Measurements from ENCODE around the gene PRELID1.

GRCh38 chr5:177320879-177321278, 17.3 kb downstream of the PRELID1 start:
- TF ChIP-seq POLR2AphosphoS5 (IDR thresholded peaks at IDR 0.05; ENCODE audit: low read depth) = no peak; the same call in 1 of the 2 replicates
- TF ChIP-seq CTCF (IDR thresholded peaks at IDR 0.05; ENCODE audit: insufficient read depth, low read length) = no peak
- TF ChIP-seq, protein P1, sequence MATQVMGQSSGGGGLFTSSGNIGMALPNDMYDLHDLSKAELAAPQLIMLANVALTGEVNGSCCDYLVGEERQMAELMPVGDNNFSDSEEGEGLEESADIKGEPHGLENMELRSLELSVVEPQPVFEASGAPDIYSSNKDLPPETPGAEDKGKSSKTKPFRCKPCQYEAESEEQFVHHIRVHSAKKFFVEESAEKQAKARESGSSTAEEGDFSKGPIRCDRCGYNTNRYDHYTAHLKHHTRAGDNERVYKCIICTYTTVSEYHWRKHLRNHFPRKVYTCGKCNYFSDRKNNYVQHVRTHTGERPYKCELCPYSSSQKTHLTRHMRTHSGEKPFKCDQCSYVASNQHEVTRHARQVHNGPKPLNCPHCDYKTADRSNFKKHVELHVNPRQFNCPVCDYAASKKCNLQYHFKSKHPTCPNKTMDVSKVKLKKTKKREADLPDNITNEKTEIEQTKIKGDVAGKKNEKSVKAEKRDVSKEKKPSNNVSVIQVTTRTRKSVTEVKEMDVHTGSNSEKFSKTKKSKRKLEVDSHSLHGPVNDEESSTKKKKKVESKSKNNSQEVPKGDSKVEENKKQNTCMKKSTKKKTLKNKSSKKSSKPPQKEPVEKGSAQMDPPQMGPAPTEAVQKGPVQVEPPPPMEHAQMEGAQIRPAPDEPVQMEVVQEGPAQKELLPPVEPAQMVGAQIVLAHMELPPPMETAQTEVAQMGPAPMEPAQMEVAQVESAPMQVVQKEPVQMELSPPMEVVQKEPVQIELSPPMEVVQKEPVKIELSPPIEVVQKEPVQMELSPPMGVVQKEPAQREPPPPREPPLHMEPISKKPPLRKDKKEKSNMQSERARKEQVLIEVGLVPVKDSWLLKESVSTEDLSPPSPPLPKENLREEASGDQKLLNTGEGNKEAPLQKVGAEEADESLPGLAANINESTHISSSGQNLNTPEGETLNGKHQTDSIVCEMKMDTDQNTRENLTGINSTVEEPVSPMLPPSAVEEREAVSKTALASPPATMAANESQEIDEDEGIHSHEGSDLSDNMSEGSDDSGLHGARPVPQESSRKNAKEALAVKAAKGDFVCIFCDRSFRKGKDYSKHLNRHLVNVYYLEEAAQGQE (IDR thresholded peaks at IDR 0.05; ENCODE audit: insufficient replicate concordance, low read depth) = no peak
